M059J (cell line): ENCODE results near the gene PPP1R27. TPM values are rescaled to one million over a fixed set of nuclear protein-coding genes. Genes with fewer than 3 reads are reported as not detected.

ENCODE experiments used
- DNase-seq: peaks from one replicate; pipeline ENCODE4 v3.0.0-alpha.2; 2012; ENCODE audit warnings: low read depth
- total RNA-seq: library from RNA; depleted of rRNA; stranded (reverse); fragments of >200 nt; shearing (Covaris generic); gene quantifications from 2 replicates; pipeline ENCODE4 v1.2.3, GENCODE V29; 2014; rRNA removed

The PPP1R27 gene
- total RNA-seq, result not detected in 2 replicates

DNA sequence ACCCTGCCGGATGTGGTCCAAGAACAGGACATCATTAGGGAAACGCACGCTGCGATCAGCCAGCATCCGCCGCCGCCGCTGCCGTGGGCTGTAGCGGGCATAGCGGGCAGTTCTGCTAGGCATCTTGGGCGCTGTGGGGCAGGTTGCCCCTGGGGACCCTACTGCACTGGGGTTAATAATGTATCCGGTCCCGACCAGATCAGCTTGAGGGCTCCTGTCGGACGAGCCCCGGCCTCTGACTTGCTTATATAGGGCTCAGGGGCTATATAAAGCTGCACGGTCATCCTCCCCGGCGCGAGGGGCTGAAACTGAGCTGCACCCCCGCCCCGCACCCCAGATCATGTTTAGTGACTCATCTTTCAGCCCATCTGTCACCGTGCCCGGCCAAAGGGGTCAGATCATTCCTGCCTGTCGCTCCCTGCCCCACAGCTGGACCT is at the start of gene PPP1R27:
TSS of gene PPP1R27 (minus strand) at position 220 of the 437 bp plus-strand sequence. CDS start at position 123, 97 bp downstream.
- no peak for DNase-seq

GRCh38 chr17:81884520-81884919 is 49.7 kb upstream of the PPP1R27 start:
- no peak for DNase-seq

DNA sequence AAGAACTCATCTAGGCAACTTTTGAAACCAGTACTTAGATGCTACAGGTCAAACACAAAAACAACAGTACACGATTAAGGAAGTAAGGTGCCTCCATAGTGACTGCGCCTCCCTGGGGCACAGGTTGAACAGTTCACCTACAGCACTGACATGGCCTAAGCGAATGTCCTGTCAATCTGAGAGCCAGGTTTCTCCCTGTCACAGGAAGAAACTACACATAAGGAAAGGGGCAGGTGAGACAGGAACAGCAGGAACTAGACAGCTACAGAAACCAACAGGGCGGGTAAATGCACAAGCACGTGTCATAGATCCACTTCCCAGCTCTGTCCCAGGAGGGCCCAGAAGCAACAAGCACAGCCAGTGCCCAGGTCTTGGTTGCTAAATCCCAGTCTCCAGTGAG is 44.3 kb upstream of the PPP1R27 start:
- DNase-seq, result no peak

GRCh38 chr17:81878294-81878693 is 43.4 kb upstream of the PPP1R27 start:
- no peak for DNase-seq

- DNase-seq, result no peak
Measured at GRCh38 chr17:81877569-81877968, 42.7 kb upstream of the PPP1R27 start.

- DNase-seq, result peak; percentile 85
Measured at GRCh38 chr17:81871387-81872230, 36.8 kb upstream of the PPP1R27 start.

DNA sequence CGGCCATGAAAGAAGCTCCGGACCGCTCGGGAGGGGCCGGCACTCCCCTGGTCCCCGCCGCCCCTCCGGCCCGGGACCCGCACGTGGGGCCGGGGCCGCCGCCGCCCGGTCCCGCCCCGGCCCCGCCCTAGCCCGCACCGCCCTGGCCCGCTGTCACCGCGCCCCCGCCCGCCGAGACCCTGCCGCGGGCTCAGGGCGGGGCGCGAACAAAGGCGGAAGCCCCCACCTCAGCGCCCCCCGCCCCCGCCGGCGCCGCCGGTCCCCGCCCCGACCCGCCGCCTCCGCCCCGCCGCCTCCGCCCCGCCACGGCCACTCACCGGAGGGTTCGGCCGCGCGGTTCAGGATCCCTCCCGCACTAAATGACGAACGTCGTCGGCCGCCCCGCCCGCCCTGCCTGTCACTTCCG is 36.1 kb upstream of the PPP1R27 start, which contains the start of gene ARHGDIA:
TSS of gene ARHGDIA (minus strand) at position 357 of the 406 bp plus-strand sequence. CDS start 1,407 bp downstream, outside the sequence.
- DNase-seq, result no peak

- peak; percentile 47 for DNase-seq
Measured at GRCh38 chr17:81870131-81870980, 35.5 kb upstream of the PPP1R27 start.

DNA sequence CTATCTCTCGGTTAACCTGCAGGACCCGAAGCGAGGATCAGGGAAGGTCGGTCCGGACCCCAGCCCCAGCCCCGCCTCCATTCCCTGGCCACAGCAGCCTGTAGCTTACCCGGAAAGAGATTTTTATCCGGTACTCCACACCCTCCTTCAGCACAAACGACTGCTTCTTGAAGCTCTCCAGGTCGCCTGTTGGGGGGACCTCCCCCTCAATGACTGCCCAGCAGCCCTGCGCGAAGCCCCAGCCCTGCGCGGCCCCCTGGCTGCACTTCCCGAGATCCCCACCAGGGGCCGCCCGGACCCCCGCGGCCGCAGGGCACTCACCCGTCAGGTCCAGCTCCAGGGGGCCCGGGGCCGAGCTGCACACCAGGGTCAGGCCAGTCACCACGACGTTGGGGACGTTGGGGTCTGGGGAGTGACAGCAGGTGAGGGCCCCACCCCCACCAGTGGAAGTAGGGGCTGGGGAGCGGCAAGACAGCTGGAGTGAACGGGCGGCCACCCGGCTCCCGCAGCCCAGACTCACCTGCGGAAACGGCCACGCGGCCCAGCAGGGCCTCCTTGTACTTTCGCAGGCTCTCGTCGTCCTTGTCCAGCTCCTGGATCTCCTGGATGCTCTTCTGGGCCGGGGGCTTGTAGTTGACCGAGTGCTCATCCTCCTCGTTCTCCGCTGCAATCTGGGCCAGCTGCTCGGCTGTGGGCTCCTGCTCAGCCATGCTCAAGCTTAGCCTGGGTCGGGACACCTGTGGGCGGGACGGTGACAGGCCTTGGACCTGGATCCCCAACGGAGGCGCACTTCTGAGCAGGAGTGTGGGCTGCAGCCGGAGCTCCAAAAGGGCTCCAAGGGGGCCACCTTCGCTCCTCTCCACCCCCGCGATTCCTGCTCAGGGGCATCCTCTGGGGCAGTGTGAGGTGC is 34.6 kb upstream of the PPP1R27 start:
- no peak for DNase-seq

GRCh38 chr17:81868674-81869220 is 33.9 kb upstream of the PPP1R27 start:
- peak; percentile 73 for DNase-seq

- peak; percentile 29 for DNase-seq
Measured at GRCh38 chr17:81867991-81868673, 33.3 kb upstream of the PPP1R27 start.

DNA sequence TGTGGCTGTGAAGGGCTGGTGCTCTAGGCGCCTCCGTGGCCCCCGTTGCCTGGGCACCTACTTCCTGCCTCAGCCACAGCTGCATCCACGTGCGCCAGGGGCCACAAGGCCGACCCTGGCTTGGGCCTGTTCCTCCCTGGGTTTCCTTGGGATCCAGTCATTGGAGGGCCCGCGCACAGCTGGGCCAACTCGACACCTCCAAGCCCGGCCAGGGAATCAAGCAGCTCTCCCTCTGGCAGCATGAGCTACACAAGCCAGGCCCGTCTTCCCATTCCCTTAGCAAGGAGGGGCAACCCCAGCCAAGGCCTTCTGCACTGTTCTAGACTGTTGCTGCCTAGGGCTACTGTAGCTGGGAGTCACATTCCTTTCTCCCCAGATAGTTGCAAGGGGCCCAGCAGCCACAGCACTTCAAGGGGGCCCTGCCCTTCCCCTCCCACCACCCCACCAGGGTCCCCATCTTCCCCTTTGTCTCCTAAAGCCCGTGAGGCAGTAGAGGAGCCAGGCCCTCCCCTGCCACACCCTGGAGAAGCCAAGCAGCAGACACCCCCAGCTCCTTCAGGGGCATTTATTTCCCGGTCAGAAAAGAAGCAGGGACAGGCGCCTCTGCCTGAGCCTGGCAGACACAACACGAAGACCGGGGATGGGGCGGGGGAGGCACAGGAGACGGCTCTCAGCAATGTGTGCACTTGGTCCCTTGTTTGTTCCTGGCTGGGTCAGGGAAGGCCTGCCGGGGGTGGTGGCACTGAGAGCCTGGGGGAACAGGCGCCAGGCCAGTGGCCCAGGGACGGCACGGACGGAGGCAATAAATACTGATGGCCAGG is 32.5 kb upstream of the PPP1R27 start:
- peak; percentile 76 for DNase-seq

DNA sequence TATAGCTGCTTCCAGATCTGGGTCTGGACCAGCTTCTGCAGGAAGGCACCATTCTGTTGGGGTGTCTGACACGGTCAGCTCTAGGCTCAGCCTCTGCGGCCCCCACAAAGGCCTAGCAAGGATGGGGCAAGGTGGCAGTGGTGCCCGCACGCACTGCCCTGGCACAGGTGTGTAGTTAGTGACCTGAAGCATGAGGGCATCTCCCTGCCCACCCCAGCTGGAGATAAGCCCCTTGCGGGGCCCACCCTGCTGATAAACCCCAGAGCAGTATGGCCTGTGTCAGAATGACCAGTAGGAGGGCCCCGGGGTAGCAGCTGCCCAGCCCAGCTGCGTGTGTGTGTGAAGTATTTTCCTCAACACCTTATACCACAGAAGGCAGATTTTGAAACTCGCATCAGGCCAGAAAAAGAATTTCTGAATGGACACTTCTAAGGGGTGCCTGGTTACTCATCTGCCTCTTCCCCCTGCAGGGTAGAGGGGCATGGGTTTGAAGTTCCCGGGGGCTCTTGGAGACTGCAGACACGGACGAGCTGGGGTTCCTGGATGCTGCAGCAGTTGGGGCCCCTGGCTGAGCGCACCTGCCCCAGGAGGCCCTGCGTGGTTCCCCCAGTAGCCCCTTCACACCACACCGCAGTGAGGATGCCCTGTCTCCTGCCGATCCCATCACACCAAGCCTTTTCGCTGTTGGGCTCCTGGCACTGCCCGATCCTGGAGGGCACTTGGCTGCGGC is 31.8 kb upstream of the PPP1R27 start:
- peak; percentile 31 for DNase-seq

DNA sequence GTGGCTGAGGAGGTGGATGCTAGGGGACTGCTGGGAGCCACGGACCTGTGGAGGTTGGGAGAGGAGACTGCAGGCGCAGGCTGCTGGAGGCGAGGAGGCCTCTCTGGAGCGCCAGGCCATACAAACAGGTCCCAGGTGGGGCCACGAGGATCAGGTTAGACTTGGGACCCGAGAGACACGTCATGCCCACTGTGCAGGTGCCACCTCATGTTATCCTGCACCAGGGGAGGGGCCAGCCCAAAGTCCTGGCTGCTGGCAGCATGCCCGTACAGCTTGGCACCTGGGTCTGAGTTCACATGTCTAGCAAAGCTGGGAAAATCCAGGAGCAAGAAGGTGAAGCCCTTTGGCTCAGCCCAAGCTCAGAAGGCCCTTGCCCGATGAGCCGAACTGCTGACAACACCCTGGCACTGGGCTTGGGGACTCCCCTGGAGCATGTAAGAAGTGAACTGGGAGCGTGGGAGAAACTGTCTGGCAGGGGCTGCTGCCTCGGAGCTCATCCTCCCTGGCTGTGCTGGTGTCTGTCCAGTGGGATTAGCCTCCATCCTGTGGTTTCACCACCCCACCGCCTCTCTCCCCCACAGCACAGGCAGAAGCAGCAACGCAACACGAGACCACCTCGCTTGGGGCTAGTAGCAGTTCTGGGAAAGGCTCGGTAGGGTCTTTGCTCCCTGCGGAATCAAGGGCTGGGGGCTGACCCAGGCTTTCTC is 31.0 kb upstream of the PPP1R27 start:
- peak; percentile 22 for DNase-seq

GRCh38 chr17:81865358-81865732 is 30.5 kb upstream of the PPP1R27 start:
- no peak for DNase-seq

DNA sequence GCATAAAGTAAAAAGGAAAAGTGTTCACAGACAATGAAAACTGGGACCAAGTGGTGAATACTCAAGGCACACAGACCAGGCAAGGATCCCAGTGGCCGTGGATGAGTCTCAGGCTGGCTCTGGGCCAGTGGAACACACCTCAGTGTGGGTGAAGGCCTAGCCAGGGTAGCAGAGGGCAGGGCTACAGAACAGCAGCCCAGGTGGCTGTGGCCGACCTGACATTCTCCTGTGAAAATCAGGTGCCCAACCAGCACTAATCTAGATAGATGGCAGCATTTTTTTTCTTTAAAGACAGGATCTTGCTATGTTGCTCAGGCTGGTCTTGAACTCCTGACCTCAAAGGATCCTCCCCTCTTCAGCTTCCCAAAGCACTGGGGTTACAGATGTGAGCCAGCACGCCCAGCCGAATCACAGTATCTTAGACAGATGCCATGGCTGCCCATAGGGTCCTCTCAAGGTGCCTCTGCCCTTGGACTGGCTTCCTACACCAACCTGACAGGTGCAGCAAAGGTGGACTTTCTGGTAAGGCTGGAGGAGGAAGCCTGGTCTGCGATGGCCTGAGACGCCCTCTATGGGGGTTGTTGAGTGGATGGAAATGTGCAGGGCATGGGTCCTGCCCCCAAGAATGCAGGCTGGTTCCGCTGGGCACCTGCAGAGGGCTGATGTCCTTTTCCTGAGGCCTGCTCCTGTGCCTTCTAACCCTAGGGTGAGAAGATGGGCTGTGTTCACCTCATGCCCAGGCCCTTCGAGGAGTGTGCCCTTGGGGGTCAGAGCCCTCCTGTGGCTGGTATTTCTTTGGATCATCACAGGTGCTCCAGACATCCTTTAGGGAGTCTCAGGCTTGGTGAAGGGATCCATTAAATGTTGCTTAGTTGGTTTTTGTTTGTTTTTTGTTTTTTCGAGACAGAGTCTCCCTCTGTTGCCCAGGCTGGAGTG is 29.3 kb upstream of the PPP1R27 start:
- no peak for DNase-seq

DNA sequence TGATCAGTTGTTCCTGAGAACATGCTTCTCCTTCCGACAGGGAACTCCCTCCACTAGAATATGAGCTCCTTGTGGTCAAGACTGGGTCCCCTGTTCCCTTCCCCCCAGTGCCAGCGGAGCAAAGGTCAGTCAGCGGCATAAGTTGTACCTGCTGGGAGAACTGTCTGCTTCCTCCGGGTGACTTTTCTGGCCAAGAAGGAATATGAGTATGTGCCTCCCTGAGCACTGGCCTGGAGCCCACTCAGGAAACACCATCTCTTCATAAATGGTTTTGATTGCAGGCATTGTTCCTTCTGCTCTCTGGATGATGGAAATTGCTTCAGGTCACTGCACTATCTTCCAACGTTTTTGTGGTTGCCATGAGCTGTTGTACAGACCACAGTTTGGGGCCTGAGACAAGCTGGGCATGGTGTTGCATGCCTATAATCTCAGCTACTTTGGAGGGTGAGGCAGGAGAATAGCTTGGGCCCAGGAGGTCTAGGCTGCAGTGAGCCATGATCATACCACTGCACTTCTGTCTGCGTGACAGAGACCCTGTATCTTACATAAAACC is 28.3 kb upstream of the PPP1R27 start:
- no peak for DNase-seq
